ENCODE data around the gene CNTNAP5.

DNA sequence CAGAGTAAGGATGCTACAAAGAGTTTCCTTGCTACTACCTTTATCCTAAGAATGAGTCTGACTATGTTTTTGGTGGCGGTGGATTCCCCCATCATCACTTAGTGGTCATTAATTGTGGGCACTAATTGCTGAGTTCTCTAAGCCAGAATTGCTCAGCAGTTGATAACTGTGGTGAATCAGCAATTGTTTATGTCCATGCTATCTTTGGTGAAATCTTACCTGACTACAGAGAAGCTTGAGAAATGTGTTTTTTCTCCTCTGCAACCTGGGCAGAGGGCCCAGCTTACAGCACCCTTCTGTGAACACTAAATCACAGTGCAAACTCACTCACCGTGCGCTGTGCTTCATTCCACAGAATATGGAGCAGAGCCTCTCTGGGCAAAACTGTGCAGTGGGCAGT lies 683.6 kb downstream of the CNTNAP5 start:
- TF ChIP-seq, protein P1, sequence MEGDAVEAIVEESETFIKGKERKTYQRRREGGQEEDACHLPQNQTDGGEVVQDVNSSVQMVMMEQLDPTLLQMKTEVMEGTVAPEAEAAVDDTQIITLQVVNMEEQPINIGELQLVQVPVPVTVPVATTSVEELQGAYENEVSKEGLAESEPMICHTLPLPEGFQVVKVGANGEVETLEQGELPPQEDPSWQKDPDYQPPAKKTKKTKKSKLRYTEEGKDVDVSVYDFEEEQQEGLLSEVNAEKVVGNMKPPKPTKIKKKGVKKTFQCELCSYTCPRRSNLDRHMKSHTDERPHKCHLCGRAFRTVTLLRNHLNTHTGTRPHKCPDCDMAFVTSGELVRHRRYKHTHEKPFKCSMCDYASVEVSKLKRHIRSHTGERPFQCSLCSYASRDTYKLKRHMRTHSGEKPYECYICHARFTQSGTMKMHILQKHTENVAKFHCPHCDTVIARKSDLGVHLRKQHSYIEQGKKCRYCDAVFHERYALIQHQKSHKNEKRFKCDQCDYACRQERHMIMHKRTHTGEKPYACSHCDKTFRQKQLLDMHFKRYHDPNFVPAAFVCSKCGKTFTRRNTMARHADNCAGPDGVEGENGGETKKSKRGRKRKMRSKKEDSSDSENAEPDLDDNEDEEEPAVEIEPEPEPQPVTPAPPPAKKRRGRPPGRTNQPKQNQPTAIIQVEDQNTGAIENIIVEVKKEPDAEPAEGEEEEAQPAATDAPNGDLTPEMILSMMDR (IDR thresholded peaks at IDR 0.05): no peak
- TF ChIP-seq POLR2A (IDR thresholded peaks at IDR 0.05): no peak
